Astrocyte of the spinal cord (primary cell): ENCODE results near the gene PNMT.
"Not testable (repeated sequence)": the region's sequence is repeated elsewhere in the genome, so short reads cannot be mapped to it uniquely, and the experiment has no call there.

Source experiments
- DNase-seq: peaks from one replicate; pipeline ENCODE4 v3.0.0; 2011; ENCODE audit warnings: low read depth, low spot score
- H3K4me3 ChIP-seq: 2 replicates; pipeline ENCODE4 v1.5.1; 2011; ENCODE audit warnings: low read depth, mild to moderate bottlenecking, low read length, moderate library complexity
- in situ Hi-C: cut with HindIII; loops from 2 replicates; pipeline ENCODE4 v1.10.0; 2017; ENCODE audit warnings: low sequenced_read_pairs
- TF ChIP-seq, protein P1 (sequence below): IDR thresholded peaks from 2 replicates; pipeline ENCODE4 v1.5.1; 2012; ENCODE audit warnings: low read depth, mild to moderate bottlenecking, low read length, inconsistent platforms

Gene PNMT

GRCh38 chr17:39706921-39707337 lies 38.7 kb downstream of the PNMT start:
- no peak overlapping the region for H3K4me3 ChIP-seq
- in situ Hi-C loops: no loop called here
- TF ChIP-seq, protein P1, sequence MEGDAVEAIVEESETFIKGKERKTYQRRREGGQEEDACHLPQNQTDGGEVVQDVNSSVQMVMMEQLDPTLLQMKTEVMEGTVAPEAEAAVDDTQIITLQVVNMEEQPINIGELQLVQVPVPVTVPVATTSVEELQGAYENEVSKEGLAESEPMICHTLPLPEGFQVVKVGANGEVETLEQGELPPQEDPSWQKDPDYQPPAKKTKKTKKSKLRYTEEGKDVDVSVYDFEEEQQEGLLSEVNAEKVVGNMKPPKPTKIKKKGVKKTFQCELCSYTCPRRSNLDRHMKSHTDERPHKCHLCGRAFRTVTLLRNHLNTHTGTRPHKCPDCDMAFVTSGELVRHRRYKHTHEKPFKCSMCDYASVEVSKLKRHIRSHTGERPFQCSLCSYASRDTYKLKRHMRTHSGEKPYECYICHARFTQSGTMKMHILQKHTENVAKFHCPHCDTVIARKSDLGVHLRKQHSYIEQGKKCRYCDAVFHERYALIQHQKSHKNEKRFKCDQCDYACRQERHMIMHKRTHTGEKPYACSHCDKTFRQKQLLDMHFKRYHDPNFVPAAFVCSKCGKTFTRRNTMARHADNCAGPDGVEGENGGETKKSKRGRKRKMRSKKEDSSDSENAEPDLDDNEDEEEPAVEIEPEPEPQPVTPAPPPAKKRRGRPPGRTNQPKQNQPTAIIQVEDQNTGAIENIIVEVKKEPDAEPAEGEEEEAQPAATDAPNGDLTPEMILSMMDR: no peak
- DNase-seq: no peak

DNA sequence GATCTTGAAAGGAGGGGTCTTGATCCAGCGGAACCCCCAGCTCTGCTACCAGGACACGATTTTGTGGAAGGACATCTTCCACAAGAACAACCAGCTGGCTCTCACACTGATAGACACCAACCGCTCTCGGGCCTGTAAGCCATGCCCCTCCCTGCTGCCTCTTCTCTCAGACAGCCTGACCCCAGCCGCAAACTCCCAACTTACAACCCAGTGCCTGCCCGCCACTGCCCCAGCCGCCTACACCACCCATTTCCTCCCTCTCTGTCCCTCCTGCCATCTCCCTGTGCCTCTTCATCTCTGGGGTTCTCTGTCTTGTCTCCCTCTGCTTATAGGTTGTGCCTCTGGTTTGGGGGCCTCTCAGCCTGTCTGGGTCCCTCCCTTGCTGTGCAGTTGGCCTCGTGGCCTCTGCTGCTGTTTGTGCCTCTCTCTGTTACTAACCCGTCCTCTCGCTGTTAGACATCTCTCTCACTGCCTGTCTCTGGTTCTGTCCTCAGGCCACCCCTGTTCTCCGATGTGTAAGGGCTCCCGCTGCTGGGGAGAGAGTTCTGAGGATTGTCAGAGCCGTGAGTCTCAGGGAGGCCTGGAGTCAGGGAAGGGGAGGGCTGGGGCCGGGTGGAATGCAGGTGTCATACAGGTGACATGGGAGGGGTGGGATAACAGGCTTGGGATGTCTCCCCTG lies 41.2 kb downstream of the PNMT start:
- in situ Hi-C loops: no loop called here
- no peak for DNase-seq
- TF ChIP-seq, protein P1: no peak
- no peak overlapping the region for H3K4me3 ChIP-seq

GRCh38 chr17:39709998-39710964 lies 42.0 kb downstream of the PNMT start:
- in situ Hi-C loops: no loop called here
- no peak overlapping the region for H3K4me3 ChIP-seq
- DNase-seq: no peak
- TF ChIP-seq, protein P1: no peak

DNA sequence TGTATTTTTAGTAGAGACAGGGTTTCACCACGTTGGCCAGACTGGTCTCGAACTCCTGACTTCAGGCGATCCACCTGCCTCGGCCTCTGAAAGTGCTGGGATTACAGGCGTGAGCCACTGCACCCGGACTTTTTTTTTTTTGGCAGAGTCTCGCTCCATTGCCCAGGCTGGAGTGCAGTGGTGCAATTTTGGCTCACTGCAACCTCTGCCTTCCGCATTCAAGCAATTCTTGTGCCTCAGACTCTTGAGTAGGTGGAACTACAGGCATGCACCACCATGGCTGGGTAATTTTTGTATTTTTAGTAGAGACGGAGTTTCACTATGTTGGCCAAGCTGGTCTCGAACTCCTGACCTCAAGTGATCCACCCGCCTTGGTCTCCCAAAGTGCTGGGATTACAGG lies 42.8 kb downstream of the PNMT start:
- H3K4me3 ChIP-seq, DNase-seq, in situ Hi-C loops: not testable (repeated sequence)

- TF ChIP-seq, protein P1: no peak
- no peak for DNase-seq
- no peak overlapping the region for H3K4me3 ChIP-seq
- in situ Hi-C loops: no loop called here
Observed at GRCh38 chr17:39711851-39712250, 43.6 kb downstream of the PNMT start.

DNA sequence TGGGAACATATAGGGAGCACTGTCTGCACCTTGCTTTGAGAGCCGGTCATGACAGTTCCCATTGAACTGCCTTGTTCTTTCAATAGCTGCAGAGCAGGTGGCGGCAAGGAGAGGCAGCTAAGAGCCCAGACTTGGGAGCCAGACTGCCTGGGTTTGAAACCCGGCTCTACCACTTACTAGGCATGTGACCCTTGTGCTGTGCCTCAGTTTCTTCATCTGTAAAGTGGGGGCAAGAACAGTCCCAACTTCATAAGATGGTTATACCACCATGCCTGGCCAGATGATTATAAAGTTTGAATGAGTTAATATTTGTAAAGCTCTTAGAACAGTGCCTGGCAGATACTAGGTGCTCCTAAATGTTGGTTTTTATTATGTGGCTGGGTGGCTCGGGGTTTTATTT lies 46.0 kb downstream of the PNMT start:
- no peak overlapping the region for H3K4me3 ChIP-seq
- TF ChIP-seq, protein P1: no peak
- DNase-seq: no peak
- in situ Hi-C loops: no loop called here
